Ascending aorta (tissue), 2 donors: Measurements from ENCODE around the gene SH3BGR. TPM values are rescaled to one million over a fixed set of nuclear protein-coding genes. Genes with fewer than 3 reads are reported as not detected.
"Not testable (repeated sequence)": the region's sequence is repeated elsewhere in the genome, so short reads cannot be mapped to it uniquely, and the experiment has no call there.

Experiments
- DNase-seq, 2 donors: peaks; one replicate each; pipeline ENCODE4 v3.0.0-alpha.2; 2019; ENCODE audit warnings: low spot score in 2 of 2
- H3K27ac ChIP-seq, 2 donors: fragments of 200-600 bp; sonication (generic); one replicate each; pipeline ENCODE4 v1.5.1; 2016 to 2017; ENCODE audit warnings: mild to moderate bottlenecking in 1 of 2
- H3K27me3 ChIP-seq: fragments of 200-600 bp; sonication (generic); one replicate; pipeline ENCODE4 v1.5.1; 2017
- H3K36me3 ChIP-seq, 2 donors: fragments of 200-600 bp; sonication (generic); one replicate each; pipeline ENCODE4 v1.5.1; 2016
- H3K4me1 ChIP-seq, 2 donors: fragments of 200-600 bp; sonication (generic); one replicate each; pipeline ENCODE4 v1.5.1; 2016 to 2017; ENCODE audit warnings: mild to moderate bottlenecking in 1 of 2
- H3K4me3 ChIP-seq, 2 donors: fragments of 200-600 bp; sonication (generic); one replicate each; pipeline ENCODE4 v1.5.1; 2016 to 2017; ENCODE audit warnings: mild to moderate bottlenecking in 1 of 2
- H3K9me3 ChIP-seq, 2 donors: fragments of 200-600 bp; sonication (generic); one replicate each; pipeline ENCODE4 v1.5.1; 2016
- intact Hi-C: fragments of 100-400 bp; cut with DNase I; formaldehyde crosslinking; loops from one replicate; pipeline ENCODE4 v1.15.1; 2023
- total RNA-seq: library from RNA; depleted of rRNA; stranded (reverse); fragments of >200 nt; gene quantifications from one replicate; pipeline ENCODE4 v1.1.0, GENCODE V29; 2016
- TF ChIP-seq, protein P1 (sequence below), 3 experiments: fragments of 200-600 bp in 2 of 3; fragments of 450-650 bp in 1 of 3; sonication (generic) in 2 of 3; IDR thresholded peaks; one replicate each; pipeline ENCODE4 v1.5.1; 2016 to 2019; ENCODE audit warnings: antibody characterized with exemption in 3 of 3, mild to moderate bottlenecking in 1 of 3, moderate library complexity in 1 of 3

SH3BGR gene
- total RNA-seq, 1 donor from 2014 or later: not detected

DNA sequence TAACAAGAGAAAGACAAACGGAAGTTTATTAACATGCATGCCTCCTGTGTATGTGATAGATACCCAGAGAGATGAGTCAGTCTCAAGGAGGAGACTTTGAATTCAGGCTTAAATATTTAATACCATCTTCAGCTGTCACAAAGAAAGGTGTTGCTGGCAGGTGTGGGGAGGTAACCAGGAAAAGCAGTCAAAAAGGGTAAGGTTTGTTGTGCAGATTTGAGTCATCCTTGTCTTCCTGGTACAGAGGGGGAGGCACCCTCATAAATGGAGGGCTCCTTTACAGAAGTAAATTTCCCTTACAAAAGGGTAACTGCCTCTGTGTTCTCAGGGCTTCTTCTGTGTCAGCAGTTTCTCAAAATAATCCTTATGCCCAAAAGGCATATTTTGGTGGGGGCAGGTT is 85.8 kb downstream of the SH3BGR start:
- TF ChIP-seq, protein P1, sequence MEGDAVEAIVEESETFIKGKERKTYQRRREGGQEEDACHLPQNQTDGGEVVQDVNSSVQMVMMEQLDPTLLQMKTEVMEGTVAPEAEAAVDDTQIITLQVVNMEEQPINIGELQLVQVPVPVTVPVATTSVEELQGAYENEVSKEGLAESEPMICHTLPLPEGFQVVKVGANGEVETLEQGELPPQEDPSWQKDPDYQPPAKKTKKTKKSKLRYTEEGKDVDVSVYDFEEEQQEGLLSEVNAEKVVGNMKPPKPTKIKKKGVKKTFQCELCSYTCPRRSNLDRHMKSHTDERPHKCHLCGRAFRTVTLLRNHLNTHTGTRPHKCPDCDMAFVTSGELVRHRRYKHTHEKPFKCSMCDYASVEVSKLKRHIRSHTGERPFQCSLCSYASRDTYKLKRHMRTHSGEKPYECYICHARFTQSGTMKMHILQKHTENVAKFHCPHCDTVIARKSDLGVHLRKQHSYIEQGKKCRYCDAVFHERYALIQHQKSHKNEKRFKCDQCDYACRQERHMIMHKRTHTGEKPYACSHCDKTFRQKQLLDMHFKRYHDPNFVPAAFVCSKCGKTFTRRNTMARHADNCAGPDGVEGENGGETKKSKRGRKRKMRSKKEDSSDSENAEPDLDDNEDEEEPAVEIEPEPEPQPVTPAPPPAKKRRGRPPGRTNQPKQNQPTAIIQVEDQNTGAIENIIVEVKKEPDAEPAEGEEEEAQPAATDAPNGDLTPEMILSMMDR (IDR thresholded peaks at IDR 0.05): no peak
- Histone ChIP-seq H3K4me1 (no peaks in the 10 kb centered on the region), H3K36me3 (no peaks in the 10 kb centered on the region), H3K27ac (no peak overlapping the region), H3K27me3 (no peaks in the 10 kb centered on the region), H3K9me3 (no peaks in the 10 kb centered on the region), H3K4me3 (no peak overlapping the region)
- intact Hi-C loops: no loop called here
- no peak for DNase-seq

DNA sequence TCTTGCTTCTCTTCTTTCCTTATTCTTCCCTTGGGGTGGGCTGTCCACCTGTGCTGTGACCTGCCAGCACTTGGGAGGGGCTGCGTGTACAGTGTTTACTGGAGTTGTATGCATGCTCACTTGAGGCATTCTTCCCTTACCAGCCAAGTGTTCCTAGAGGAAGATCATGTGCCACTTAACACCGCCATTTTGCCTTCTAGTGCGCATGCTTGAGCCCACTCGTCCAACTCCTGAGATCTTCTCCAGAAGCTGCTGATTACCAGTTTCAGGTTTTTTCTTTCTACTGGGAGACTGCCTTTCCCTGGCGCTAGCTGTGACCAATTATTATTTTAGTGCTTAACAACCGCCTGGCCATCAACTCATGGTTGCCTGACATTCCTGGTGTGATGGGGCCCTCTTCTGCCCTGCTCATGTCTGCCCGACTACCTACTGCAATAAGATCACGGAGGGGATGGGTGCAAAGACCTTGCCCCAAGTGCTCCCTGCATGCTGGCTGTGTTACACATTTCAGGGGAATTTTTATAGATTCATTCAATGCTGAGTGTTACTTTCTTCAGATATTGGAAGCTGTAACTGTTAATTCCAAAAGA is 86.8 kb downstream of the SH3BGR start:
- Histone ChIP-seq H3K36me3 (no peaks in the 10 kb centered on the region), H3K9me3 (no peaks in the 10 kb centered on the region), H3K27me3 (no peaks in the 10 kb centered on the region), H3K4me1 (no peaks in the 10 kb centered on the region), H3K27ac (no peak overlapping the region), H3K4me3 (no peak overlapping the region)
- intact Hi-C loops: no loop called here
- DNase-seq: no peak
- TF ChIP-seq, protein P1 (IDR thresholded peaks at IDR 0.05): no peak

DNA sequence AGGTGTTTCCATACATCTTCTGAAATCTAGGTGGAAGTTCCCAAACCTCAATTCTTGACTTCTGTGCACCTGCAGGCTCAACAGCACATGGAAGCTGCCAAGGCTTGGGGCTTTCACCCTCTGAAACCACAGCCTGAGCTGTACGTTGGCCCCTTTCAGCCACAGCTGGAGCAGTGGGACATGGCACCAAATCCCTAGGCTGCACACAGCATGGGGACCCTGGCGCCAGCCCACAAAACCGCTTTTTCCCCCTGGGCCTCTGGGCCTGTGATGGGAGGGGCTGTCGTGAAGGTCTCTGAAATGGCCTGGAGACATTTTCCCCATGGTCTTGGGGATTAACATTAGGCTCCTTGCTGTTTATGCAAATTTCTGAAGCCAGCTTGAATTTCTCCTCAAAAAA is 88.6 kb downstream of the SH3BGR start:
- H3K9me3 ChIP-seq, intact Hi-C loops, H3K27me3 ChIP-seq, H3K36me3 ChIP-seq, H3K4me1 ChIP-seq, H3K27ac ChIP-seq, H3K4me3 ChIP-seq, DNase-seq: not testable (repeated sequence)

DNA sequence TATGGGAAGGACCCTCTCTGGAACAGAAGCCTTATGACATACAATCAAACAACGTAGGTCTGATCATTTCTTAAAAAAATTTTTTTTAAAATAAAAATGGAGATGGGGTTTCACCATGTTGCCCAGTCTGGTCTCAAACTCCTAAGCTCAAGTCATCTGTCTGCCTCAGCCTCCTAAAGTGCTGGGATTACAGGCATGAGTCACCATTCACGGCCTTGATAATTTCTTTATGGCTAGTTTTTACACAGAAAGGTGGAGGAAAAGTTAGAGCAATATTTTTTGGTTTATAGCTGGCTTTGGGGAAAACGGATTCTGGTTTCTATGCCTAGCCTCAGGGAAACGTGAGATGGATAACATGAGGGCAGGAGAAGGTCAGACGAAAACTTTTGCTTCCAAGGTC is 91.0 kb downstream of the SH3BGR start:
- no peak for DNase-seq
- Histone ChIP-seq H3K4me3 (no peak overlapping the region), H3K9me3 (no peaks in the 10 kb centered on the region), H3K36me3 (no peaks in the 10 kb centered on the region), H3K4me1 (no peaks in the 10 kb centered on the region), H3K27ac (no peak overlapping the region), H3K27me3 (no peaks in the 10 kb centered on the region)
- TF ChIP-seq, protein P1 (IDR thresholded peaks at IDR 0.05): no peak
- intact Hi-C loops: no loop called here

DNA sequence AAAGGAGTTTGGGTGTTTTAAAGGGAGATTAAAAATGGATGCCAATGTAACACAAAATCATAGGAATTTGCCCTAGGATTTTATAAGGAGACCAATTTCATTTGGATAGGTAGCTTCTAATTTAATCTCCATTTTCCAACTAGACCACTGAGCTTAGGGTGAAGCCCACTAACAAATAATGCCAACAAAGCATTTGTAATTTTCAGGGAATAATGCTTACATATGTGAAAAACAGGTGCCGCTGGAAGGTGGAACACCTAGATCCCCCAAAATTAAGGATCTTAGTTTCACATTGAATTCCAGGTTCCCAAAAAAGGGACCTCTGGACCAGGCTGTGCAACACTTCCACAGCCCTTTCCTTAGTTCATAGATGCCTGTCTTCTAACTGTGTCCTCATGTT is 94.8 kb downstream of the SH3BGR start:
- TF ChIP-seq, protein P1 (IDR thresholded peaks at IDR 0.05): no peak
- Histone ChIP-seq H3K9me3 (no peaks in the 10 kb centered on the region), H3K27ac (no peak overlapping the region), H3K4me3 (no peak overlapping the region), H3K27me3 (no peaks in the 10 kb centered on the region), H3K4me1 (no peaks in the 10 kb centered on the region), H3K36me3 (no peaks in the 10 kb centered on the region)
- DNase-seq: no peak
- intact Hi-C loops: no loop called here

DNA sequence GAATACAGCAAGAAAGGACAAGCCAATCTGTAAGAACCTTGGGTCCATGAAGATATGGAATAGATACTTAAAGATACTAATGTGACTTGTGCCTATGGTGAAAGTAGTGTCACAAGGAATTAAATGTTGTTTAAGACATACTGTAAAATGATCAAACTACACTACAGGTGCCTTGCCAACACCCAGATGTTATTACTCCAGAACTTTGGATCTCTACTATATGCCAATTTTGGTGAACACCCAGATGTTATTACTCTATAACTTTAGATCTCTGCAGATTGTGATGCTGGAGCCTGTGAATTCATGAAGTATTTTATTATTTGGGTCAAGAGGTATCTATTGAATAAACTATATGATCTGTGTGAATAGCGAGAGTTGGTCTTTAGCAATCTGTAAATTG is 101.1 kb downstream of the SH3BGR start:
- TF ChIP-seq, protein P1 (IDR thresholded peaks at IDR 0.05): no peak
- H3K4me1 ChIP-seq: no peaks in the 10 kb centered on the region
- H3K36me3 ChIP-seq: no peaks in the 10 kb centered on the region
- H3K27ac ChIP-seq: no peak overlapping the region
- H3K4me3 ChIP-seq: no peak overlapping the region
- no peak for DNase-seq
- no peaks in the 10 kb centered on the region for H3K27me3 ChIP-seq
- H3K9me3 ChIP-seq: no peaks in the 10 kb centered on the region
- intact Hi-C loops: no loop called here
